Liver (tissue), 9 donors: Measurements from ENCODE around the gene GNG7. TPM values are rescaled to one million over a fixed set of nuclear protein-coding genes. Genes with fewer than 3 reads are reported as not detected.
A peak's percentile ranks its signal among the peaks of the same experiment; 100 is the strongest.
"Not testable (repeated sequence)": the region's sequence is repeated elsewhere in the genome, so short reads cannot be mapped to it uniquely, and the experiment has no call there.

Source experiments
- DNase-seq: peaks from one replicate; pipeline ENCODE4 v3.0.0-alpha.2; 2017; ENCODE audit warnings: low spot score
- H3K27ac ChIP-seq, 2 donors: one replicate each; pipeline ENCODE4 v1.7.0; 2013; ENCODE audit warnings: inconsistent platforms in 2 of 2, low read length in 2 of 2, control low read depth in 1 of 2, low read depth in 1 of 2, mild to moderate bottlenecking in 1 of 2
- H3K27me3 ChIP-seq, 4 donors: one replicate each; pipeline versions ENCODE4 v1.6.1 to v1.7.0; 2013; ENCODE audit warnings: low read length in 3 of 4, inconsistent platforms in 1 of 4, mild to moderate bottlenecking in 1 of 4, moderate library complexity in 1 of 4; ENCODE audit not compliant: control insufficient read depth in 4 of 4, insufficient read depth in 4 of 4
- H3K36me3 ChIP-seq, 4 donors: one replicate each; pipeline versions ENCODE4 v1.6.1 to v1.7.0; 2013; ENCODE audit warnings: low read length in 3 of 4, mild to moderate bottlenecking in 3 of 4, low read depth in 1 of 4, moderate library complexity in 1 of 4; ENCODE audit not compliant: control insufficient read depth in 4 of 4, insufficient read depth in 3 of 4
- H3K4me1 ChIP-seq, 4 donors: one replicate each; pipeline versions ENCODE4 v1.6.1 to v1.7.0; 2013; ENCODE audit warnings: low read length in 3 of 4, mild to moderate bottlenecking in 3 of 4, moderate library complexity in 1 of 4; ENCODE audit not compliant: control insufficient read depth in 4 of 4, insufficient read depth in 4 of 4
- H3K4me3 ChIP-seq, 3 donors: one replicate each; pipeline versions ENCODE4 v1.6.1 to v1.7.0; 2013; ENCODE audit warnings: low read length in 3 of 3, control low read depth in 1 of 3, low read depth in 1 of 3, mild to moderate bottlenecking in 1 of 3
- H3K9ac ChIP-seq, 2 donors: one replicate each; pipeline ENCODE4 v1.7.0; 2013; ENCODE audit warnings: low read length in 2 of 2, mild to moderate bottlenecking in 2 of 2, moderate library complexity in 2 of 2, control low read depth in 1 of 2, low read depth in 1 of 2
- H3K9me3 ChIP-seq, 4 donors: one replicate each; pipeline versions ENCODE4 v1.6.1 to v1.7.0; 2013; ENCODE audit warnings: low read length in 3 of 4; ENCODE audit not compliant: control insufficient read depth in 4 of 4
- FOXA2 ChIP-seq: IDR thresholded peaks from 2 replicates; pipeline ENCODE4 v1.6.1; 2016; ENCODE audit warnings: antibody characterized with exemption
- GABPA ChIP-seq, 2 donors: IDR thresholded peaks in 1 of 2; conservative IDR thresholded peaks in 1 of 2; 2 replicates each; pipeline ENCODE4 v1.6.1; 2016; ENCODE audit warnings: antibody characterized with exemption in 2 of 2, mild to moderate bottlenecking in 1 of 2, moderate library complexity in 1 of 2
- HNF4G ChIP-seq: IDR thresholded peaks from 2 replicates; pipeline ENCODE4 v1.6.1; 2016; ENCODE audit warnings: antibody characterized with exemption
- JUND ChIP-seq, 2 donors: IDR thresholded peaks; 2 replicates each; pipeline ENCODE4 v1.6.1; 2016; ENCODE audit warnings: antibody characterized with exemption in 2 of 2
- MAX ChIP-seq: IDR thresholded peaks from 2 replicates; pipeline ENCODE4 v1.6.1; 2016; ENCODE audit warnings: antibody characterized with exemption
- NR2F2 ChIP-seq: IDR thresholded peaks from 2 replicates; pipeline ENCODE4 v1.6.1; 2016; ENCODE audit warnings: antibody characterized with exemption
- REST ChIP-seq: IDR thresholded peaks from 2 replicates; pipeline ENCODE4 v1.6.1; 2016; ENCODE audit warnings: antibody characterized with exemption, mild to moderate bottlenecking
- TAF1 ChIP-seq: conservative IDR thresholded peaks from 2 replicates; pipeline ENCODE4 v1.6.1; 2016; ENCODE audit warnings: antibody characterized with exemption, mild to moderate bottlenecking
- ZBTB33 ChIP-seq: IDR thresholded peaks from 2 replicates; pipeline ENCODE4 v1.6.1; 2016; ENCODE audit warnings: antibody characterized with exemption
- WGBS: extraction: QIAGEN DNeasy Blood & Tissue Kit; methylation state at CpG from one replicate; pipeline ENCODE4 v1.1.7; 2013; 5-methylcytosine and 5-hydroxymethylcytosine counted together
- polyA plus RNA-seq, 2 donors: library from polyadenylated mRNA; stranded (reverse) in 1 of 2; unstranded in 1 of 2; fragments of 200-250 nt in 1 of 2; fragments of >200 nt in 1 of 2; fragmentation: Nextera tagmentation in 1 of 2; extraction: Ambion mirVana in 1 of 2; gene quantifications; one replicate each; pipeline versions ENCODE4 v1.2.1 to v1.2.3, GENCODE V29; 2013 to 2015
- total RNA-seq, 2 donors: library from RNA; depleted of rRNA; stranded (reverse); fragments of >200 nt; gene quantifications; one replicate each; pipeline ENCODE4 v1.2.3, GENCODE V29; 2014
- TF ChIP-seq, protein P1 (sequence below): fragments of 150-350 bp; IDR thresholded peaks from 2 replicates; pipeline ENCODE4 v1.5.1; 2017; ENCODE audit warnings: improper control_type of control experiment, low read depth, low read length; ENCODE audit not compliant: missing input control
- donor health status: healthy.
- donor health status: healthy.
- donor health status: healthy.
- donor health status: healthy.
- donor health status: healthy.

Gene GNG7
- total and polyA plus RNA-seq, 4 donors: 0.75 to 1.9 (median 1.1) TPM

GRCh38 chr19:2506656-2507055 is 195.8 kb downstream of the GNG7 start:
- H3K27ac ChIP-seq: peak overlapping the region; percentile 71 to 80
- H3K9ac ChIP-seq, H3K4me3 ChIP-seq, H3K9me3 ChIP-seq, DNase-seq, H3K27me3 ChIP-seq, H3K36me3 ChIP-seq, H3K4me1 ChIP-seq: not testable (repeated sequence)
- WGBS: 44% methylated on average over 8 of the region's 8 CpGs
- TF ChIP-seq NR2F2: peak; percentile 7

DNA sequence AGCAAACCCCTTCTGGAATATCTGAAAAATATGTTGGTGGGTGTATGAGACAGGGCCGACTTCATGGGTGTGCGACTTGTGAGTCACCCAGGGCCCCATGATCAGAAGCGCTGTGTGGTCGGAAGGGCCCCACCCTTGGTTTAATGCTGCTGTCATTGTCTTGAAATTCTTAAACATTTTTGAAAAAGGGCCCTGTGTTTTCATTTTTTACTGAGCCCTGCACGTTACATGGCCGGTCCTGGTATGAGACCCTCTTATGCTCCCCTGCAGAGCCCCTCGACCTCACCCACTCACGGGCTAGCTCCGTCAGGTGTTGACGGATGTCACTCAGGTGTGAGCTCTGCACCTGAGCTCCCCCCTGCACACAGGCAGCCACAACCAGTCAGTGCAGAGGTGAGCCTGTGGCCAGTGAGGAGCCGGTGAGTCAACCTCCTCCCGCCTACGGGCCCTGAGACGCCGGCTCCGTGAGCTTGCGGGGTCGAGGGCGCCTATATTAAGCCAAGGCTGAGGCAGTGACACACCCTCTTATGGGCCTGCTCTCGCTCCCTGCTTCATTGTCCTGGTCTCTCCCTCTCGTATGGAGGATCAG is 198.9 kb downstream of the GNG7 start:
- DNase-seq: no peak
- Histone ChIP-seq H3K9ac (no peak overlapping the region), H3K4me3 (no peak overlapping the region), H3K9me3 (no peaks in the 10 kb centered on the region), H3K4me1 (peaks cover 0 to 7% (median 2%) of the 10 kb centered on the region in 4 donors), H3K27ac (no peak overlapping the region), H3K27me3 (no peaks in the 10 kb centered on the region), H3K36me3 (no peaks in the 10 kb centered on the region)
- WGBS: 68% methylated on average over 21 of the region's 21 CpGs
- TF ChIP-seq NR2F2: no peak
- TF ChIP-seq TAF1: no peak
- no peak for TF ChIP-seq HNF4G
- TF ChIP-seq FOXA2: no peak
- no peak for TF ChIP-seq JUND (IDR thresholded peaks at IDR 0.05)
- TF ChIP-seq GABPA (IDR thresholded peaks at IDR 0.05 in 1 of 2, conservative IDR thresholded peaks at IDR 0.05 in 1 of 2): no peak
- no peak for TF ChIP-seq ZBTB33
- TF ChIP-seq, protein P1, sequence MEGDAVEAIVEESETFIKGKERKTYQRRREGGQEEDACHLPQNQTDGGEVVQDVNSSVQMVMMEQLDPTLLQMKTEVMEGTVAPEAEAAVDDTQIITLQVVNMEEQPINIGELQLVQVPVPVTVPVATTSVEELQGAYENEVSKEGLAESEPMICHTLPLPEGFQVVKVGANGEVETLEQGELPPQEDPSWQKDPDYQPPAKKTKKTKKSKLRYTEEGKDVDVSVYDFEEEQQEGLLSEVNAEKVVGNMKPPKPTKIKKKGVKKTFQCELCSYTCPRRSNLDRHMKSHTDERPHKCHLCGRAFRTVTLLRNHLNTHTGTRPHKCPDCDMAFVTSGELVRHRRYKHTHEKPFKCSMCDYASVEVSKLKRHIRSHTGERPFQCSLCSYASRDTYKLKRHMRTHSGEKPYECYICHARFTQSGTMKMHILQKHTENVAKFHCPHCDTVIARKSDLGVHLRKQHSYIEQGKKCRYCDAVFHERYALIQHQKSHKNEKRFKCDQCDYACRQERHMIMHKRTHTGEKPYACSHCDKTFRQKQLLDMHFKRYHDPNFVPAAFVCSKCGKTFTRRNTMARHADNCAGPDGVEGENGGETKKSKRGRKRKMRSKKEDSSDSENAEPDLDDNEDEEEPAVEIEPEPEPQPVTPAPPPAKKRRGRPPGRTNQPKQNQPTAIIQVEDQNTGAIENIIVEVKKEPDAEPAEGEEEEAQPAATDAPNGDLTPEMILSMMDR: no peak
- TF ChIP-seq REST: no peak
- TF ChIP-seq MAX: no peak
